Liver (tissue), 3 donors: ENCODE measurements around the gene CACFD1.

Experiments
- FOXA1 ChIP-seq: IDR thresholded peaks from 2 replicates; pipeline ENCODE4 v1.6.1; 2016; ENCODE audit warnings: antibody characterized with exemption
- JUND ChIP-seq, 2 donors: IDR thresholded peaks; 2 replicates each; pipeline ENCODE4 v1.6.1; 2016; ENCODE audit warnings: antibody characterized with exemption in 2 of 2
- RXRA ChIP-seq, 2 donors: IDR thresholded peaks; 2 replicates each; pipeline ENCODE4 v1.6.1; 2017 to 2018; ENCODE audit warnings: antibody characterized with exemption in 2 of 2, mild to moderate bottlenecking in 1 of 2
- SP1 ChIP-seq: IDR thresholded peaks from 2 replicates; pipeline ENCODE4 v1.6.1; 2018; ENCODE audit warnings: antibody characterized with exemption, mild to moderate bottlenecking
- TAF1 ChIP-seq: conservative IDR thresholded peaks from 2 replicates; pipeline ENCODE4 v1.6.1; 2016; ENCODE audit warnings: antibody characterized with exemption, mild to moderate bottlenecking
- TF ChIP-seq, protein P1 (sequence below): fragments of 150-350 bp; IDR thresholded peaks from 2 replicates; pipeline ENCODE4 v1.5.1; 2017; ENCODE audit warnings: improper control_type of control experiment, low read depth, low read length; ENCODE audit not compliant: missing input control
- TF ChIP-seq, protein P2 (sequence below): IDR thresholded peaks from 2 replicates; pipeline ENCODE4 v1.6.1; 2016; ENCODE audit warnings: antibody characterized with exemption, mild to moderate bottlenecking
- donor health status: healthy.
- donor health status: healthy.

DNA sequence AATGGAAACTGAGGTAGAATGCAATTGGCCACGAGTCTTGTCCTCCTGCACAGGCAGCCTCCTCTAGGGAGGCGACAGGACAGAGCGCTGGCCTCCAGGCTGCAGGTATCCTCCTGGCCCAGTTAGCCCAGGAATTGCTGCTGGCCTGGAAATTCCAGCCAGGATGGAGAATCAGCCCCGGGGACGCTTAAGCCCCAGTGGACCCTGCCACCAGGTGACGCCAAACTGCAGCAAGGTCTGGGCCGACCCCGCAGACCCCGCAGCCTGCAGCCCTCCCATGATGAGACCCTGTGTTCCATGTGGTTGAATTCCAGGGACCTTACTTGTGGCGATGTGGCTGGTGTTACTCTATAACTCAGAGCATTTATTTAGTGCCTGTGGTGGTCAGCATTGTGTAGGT lies 7.3 kb downstream of the CACFD1 start:
- no peak for TF ChIP-seq SP1
- no peak for TF ChIP-seq RXRA (IDR thresholded peaks at IDR 0.05)
- TF ChIP-seq, protein P1, sequence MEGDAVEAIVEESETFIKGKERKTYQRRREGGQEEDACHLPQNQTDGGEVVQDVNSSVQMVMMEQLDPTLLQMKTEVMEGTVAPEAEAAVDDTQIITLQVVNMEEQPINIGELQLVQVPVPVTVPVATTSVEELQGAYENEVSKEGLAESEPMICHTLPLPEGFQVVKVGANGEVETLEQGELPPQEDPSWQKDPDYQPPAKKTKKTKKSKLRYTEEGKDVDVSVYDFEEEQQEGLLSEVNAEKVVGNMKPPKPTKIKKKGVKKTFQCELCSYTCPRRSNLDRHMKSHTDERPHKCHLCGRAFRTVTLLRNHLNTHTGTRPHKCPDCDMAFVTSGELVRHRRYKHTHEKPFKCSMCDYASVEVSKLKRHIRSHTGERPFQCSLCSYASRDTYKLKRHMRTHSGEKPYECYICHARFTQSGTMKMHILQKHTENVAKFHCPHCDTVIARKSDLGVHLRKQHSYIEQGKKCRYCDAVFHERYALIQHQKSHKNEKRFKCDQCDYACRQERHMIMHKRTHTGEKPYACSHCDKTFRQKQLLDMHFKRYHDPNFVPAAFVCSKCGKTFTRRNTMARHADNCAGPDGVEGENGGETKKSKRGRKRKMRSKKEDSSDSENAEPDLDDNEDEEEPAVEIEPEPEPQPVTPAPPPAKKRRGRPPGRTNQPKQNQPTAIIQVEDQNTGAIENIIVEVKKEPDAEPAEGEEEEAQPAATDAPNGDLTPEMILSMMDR, result no peak
- TF ChIP-seq FOXA1, result no peak
- no peak for TF ChIP-seq JUND (IDR thresholded peaks at IDR 0.05)
- TF ChIP-seq, protein P2, sequence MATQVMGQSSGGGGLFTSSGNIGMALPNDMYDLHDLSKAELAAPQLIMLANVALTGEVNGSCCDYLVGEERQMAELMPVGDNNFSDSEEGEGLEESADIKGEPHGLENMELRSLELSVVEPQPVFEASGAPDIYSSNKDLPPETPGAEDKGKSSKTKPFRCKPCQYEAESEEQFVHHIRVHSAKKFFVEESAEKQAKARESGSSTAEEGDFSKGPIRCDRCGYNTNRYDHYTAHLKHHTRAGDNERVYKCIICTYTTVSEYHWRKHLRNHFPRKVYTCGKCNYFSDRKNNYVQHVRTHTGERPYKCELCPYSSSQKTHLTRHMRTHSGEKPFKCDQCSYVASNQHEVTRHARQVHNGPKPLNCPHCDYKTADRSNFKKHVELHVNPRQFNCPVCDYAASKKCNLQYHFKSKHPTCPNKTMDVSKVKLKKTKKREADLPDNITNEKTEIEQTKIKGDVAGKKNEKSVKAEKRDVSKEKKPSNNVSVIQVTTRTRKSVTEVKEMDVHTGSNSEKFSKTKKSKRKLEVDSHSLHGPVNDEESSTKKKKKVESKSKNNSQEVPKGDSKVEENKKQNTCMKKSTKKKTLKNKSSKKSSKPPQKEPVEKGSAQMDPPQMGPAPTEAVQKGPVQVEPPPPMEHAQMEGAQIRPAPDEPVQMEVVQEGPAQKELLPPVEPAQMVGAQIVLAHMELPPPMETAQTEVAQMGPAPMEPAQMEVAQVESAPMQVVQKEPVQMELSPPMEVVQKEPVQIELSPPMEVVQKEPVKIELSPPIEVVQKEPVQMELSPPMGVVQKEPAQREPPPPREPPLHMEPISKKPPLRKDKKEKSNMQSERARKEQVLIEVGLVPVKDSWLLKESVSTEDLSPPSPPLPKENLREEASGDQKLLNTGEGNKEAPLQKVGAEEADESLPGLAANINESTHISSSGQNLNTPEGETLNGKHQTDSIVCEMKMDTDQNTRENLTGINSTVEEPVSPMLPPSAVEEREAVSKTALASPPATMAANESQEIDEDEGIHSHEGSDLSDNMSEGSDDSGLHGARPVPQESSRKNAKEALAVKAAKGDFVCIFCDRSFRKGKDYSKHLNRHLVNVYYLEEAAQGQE, result no peak
- no peak for TF ChIP-seq TAF1
